HUES6 (cell line): ENCODE data around the gene ADAM12.

Experiments
- H3K27ac ChIP-seq: 2 replicates; pipeline ENCODE4 v1.7.0; 2013; ENCODE audit warnings: low read depth, mild to moderate bottlenecking, low read length, inconsistent platforms
- H3K27me3 ChIP-seq: 2 replicates; pipeline ENCODE4 v1.6.1; 2013; ENCODE audit warnings: low read length; ENCODE audit not compliant: control insufficient read depth, insufficient read depth
- H3K36me3 ChIP-seq: 2 replicates; pipeline ENCODE4 v1.6.1; 2013; ENCODE audit warnings: low read length; ENCODE audit not compliant: control insufficient read depth, insufficient read depth
- H3K4me1 ChIP-seq: 2 replicates; pipeline ENCODE4 v1.6.1; 2013; ENCODE audit warnings: low read length; ENCODE audit not compliant: control insufficient read depth, insufficient read depth
- H3K4me3 ChIP-seq: 2 replicates; pipeline ENCODE4 v1.5.1; 2013; ENCODE audit warnings: low read depth, low read length
- H3K9ac ChIP-seq: one replicate; pipeline ENCODE4 v1.6.1; 2013; ENCODE audit warnings: mild to moderate bottlenecking, low read length
- H3K9me3 ChIP-seq: 2 replicates; pipeline ENCODE4 v1.6.1; 2013; ENCODE audit warnings: low read depth, low read length; ENCODE audit not compliant: control insufficient read depth, insufficient read depth

Gene ADAM12

GRCh38 chr10:126423732-126424491, 35.6 kb upstream of the ADAM12 start:
- Histone ChIP-seq H3K9me3 (peaks cover 18% of the 10 kb centered on the region), H3K36me3 (no peaks in the 10 kb centered on the region), H3K4me1 (0 out of 2 replicates have a peak, but pooled peaks cover 3% of the 10 kb centered on the region), H3K9ac (no peak overlapping the region), H3K27me3 (no peaks in the 10 kb centered on the region), H3K4me3 (no peak overlapping the region), H3K27ac (no peak overlapping the region)

GRCh38 chr10:126422567-126422966, 34.3 kb upstream of the ADAM12 start:
- no peak overlapping the region for H3K27ac ChIP-seq
- no peaks in the 10 kb centered on the region for H3K27me3 ChIP-seq
- no peak overlapping the region for H3K4me3 ChIP-seq
- peaks cover 18% of the 10 kb centered on the region for H3K9me3 ChIP-seq
- H3K9ac ChIP-seq, result no peak overlapping the region
- 0 out of 2 replicates have a peak, but pooled peaks cover 3% of the 10 kb centered on the region for H3K4me1 ChIP-seq
- H3K36me3 ChIP-seq, result no peaks in the 10 kb centered on the region

- peaks cover 18% of the 10 kb centered on the region for H3K9me3 ChIP-seq
- H3K27ac ChIP-seq, result no peak overlapping the region
- no peak overlapping the region for H3K4me3 ChIP-seq
- no peaks in the 10 kb centered on the region for H3K36me3 ChIP-seq
- 0 out of 2 replicates have a peak, but pooled peaks cover 3% of the 10 kb centered on the region for H3K4me1 ChIP-seq
- H3K9ac ChIP-seq, result no peak overlapping the region
- no peaks in the 10 kb centered on the region for H3K27me3 ChIP-seq
Measured at GRCh38 chr10:126421756-126422256, 33.5 kb upstream of the ADAM12 start.

GRCh38 chr10:126420567-126421300, 32.5 kb upstream of the ADAM12 start:
- Histone ChIP-seq H3K9me3 (peaks cover 18% of the 10 kb centered on the region), H3K4me1 (no peaks in the 10 kb centered on the region), H3K36me3 (no peaks in the 10 kb centered on the region), H3K27me3 (no peaks in the 10 kb centered on the region), H3K4me3 (no peak overlapping the region), H3K27ac (no peak overlapping the region), H3K9ac (no peak overlapping the region)

GRCh38 chr10:126417220-126417825, 29.0 kb upstream of the ADAM12 start:
- Histone ChIP-seq H3K4me1 (no peaks in the 10 kb centered on the region), H3K9ac (no peak overlapping the region), H3K27me3 (no peaks in the 10 kb centered on the region), H3K36me3 (no peaks in the 10 kb centered on the region), H3K9me3 (no peaks in the 10 kb centered on the region; the same call in 1 of the 2 replicates), H3K4me3 (no peak overlapping the region), H3K27ac (no peak overlapping the region)

GRCh38 chr10:126409821-126410220, 21.5 kb upstream of the ADAM12 start:
- Histone ChIP-seq H3K27ac (no peak overlapping the region), H3K4me1 (peaks cover 3% of the 10 kb centered on the region), H3K27me3 (no peaks in the 10 kb centered on the region), H3K4me3 (no peak overlapping the region), H3K9me3 (no peaks in the 10 kb centered on the region), H3K9ac (no peak overlapping the region), H3K36me3 (no peaks in the 10 kb centered on the region)

- H3K27ac ChIP-seq, result no peak overlapping the region
- H3K4me1 ChIP-seq, result peaks cover 3% of the 10 kb centered on the region
- H3K9me3 ChIP-seq, result no peaks in the 10 kb centered on the region
- no peaks in the 10 kb centered on the region for H3K36me3 ChIP-seq
- no peak overlapping the region for H3K4me3 ChIP-seq
- no peaks in the 10 kb centered on the region for H3K27me3 ChIP-seq
- H3K9ac ChIP-seq, result no peak overlapping the region
Measured at GRCh38 chr10:126408953-126409641, 20.8 kb upstream of the ADAM12 start.

- no peaks in the 10 kb centered on the region for H3K27me3 ChIP-seq
- peaks cover 3% of the 10 kb centered on the region for H3K4me1 ChIP-seq
- H3K36me3 ChIP-seq, result no peaks in the 10 kb centered on the region
- no peaks in the 10 kb centered on the region for H3K9me3 ChIP-seq
- no peak overlapping the region for H3K9ac ChIP-seq
- H3K27ac ChIP-seq, result no peak overlapping the region
- no peak overlapping the region for H3K4me3 ChIP-seq
Measured at GRCh38 chr10:126407831-126408230, 19.6 kb upstream of the ADAM12 start.

- peaks cover 3% of the 10 kb centered on the region for H3K4me1 ChIP-seq
- no peaks in the 10 kb centered on the region for H3K36me3 ChIP-seq
- H3K4me3 ChIP-seq, result no peak overlapping the region
- H3K9ac ChIP-seq, result no peak overlapping the region
- no peaks in the 10 kb centered on the region for H3K9me3 ChIP-seq
- no peaks in the 10 kb centered on the region for H3K27me3 ChIP-seq
- H3K27ac ChIP-seq, result no peak overlapping the region
Measured at GRCh38 chr10:126405239-126405775, 17.0 kb upstream of the ADAM12 start.
